HCT116 (cell line): ENCODE measurements around the gene ZDHHC14. TPM values are rescaled to one million over a fixed set of nuclear protein-coding genes. Genes with fewer than 3 reads are reported as not detected.

Experiments used
- ATAC-seq: fragments of 200-7000 bp; cut with Tn5 transposase; 2 replicates; pipeline ENCODE4 v1.9.1; 2020; ENCODE audit warnings: mild to moderate bottlenecking, moderate library complexity
- BruUV-seq: library from RNA; stranded (reverse); fragments of 400-500 nt; replicated peaks from 2 replicates; lab custom pipeline; 2021; lab: Mats Ljungman, UMichigan
- CTCF ChIA-PET: fragments of 300-600 bp; sonication (Branson Sonifier 250); formaldehyde crosslinking; loops from one replicate; lab custom pipeline; 2021; ENCODE audit warnings: antibody characterized with exemption; lab: Charles Lee
- POLR2A ChIA-PET: fragments of 300-600, 350-600 bp; sonication (Branson Sonifier 250); formaldehyde crosslinking; loops from one replicate; lab custom pipeline; 2021; ENCODE audit warnings: antibody characterized with exemption; lab: Charles Lee
- RAD21 ChIA-PET, 2 experiments: fragments of 300-600 bp; sonication (Branson Sonifier 250); formaldehyde crosslinking; loops; one replicate each; lab custom pipeline; 2023; ENCODE audit warnings: low total read pairs in 2 of 2; ENCODE audit not compliant: uncharacterized antibody in 2 of 2, unreplicated experiment in 2 of 2, low non-redundant PET in 1 of 2; lab: Charles Lee
- DNase-seq: peaks from one replicate; pipeline ENCODE4 v3.0.0-alpha.2; 2010; ENCODE audit warnings: low read depth, low spot score
- H2AFZ ChIP-seq: fragments of 200-600 bp; shearing (Covaris generic), sonication (generic); 2 replicates; pipeline ENCODE4 v1.6.1; 2017; ENCODE audit warnings: low read depth, mixed run types, mixed read lengths, antibody characterized with exemption, low read length; ENCODE audit not compliant: poor library complexity, severe bottlenecking
- H3K27ac ChIP-seq: 2 replicates; pipeline ENCODE4 v1.5.1; 2012; ENCODE audit warnings: low read depth, low read length
- H3K27me3 ChIP-seq: fragments of 200-600 bp; sonication (generic); 2 replicates; pipeline ENCODE4 v1.6.1; 2016; ENCODE audit warnings: mixed run types, low read length, mixed read lengths; ENCODE audit not compliant: insufficient read depth
- H3K36me3 ChIP-seq, 2 experiments: fragments of 200-500 bp in 1 of 2; fragments of 200-600 bp in 1 of 2; sonication (Bioruptor generic) in 1 of 2; sonication (generic) in 1 of 2; 2 replicates each; pipeline versions ENCODE4 v1.5.1 to v1.6.1; 2014 to 2016; ENCODE audit warnings: low read length in 2 of 2, inconsistent platforms in 1 of 2, mixed read lengths in 1 of 2, mixed run types in 1 of 2; ENCODE audit not compliant: insufficient read depth in 2 of 2, control insufficient read depth in 1 of 2
- H3K4me1 ChIP-seq, 2 experiments: fragments of 200-600 bp in 1 of 2; sonication (generic) in 1 of 2; 2 replicates each; pipeline versions ENCODE4 v1.5.1 to v1.6.1; 2012 to 2017; ENCODE audit warnings: low read length in 2 of 2, inconsistent platforms in 1 of 2, mild to moderate bottlenecking in 1 of 2, mixed read lengths in 1 of 2, mixed run types in 1 of 2, moderate library complexity in 1 of 2; ENCODE audit not compliant: insufficient read depth in 2 of 2, control insufficient read depth in 1 of 2
- H3K4me2 ChIP-seq: fragments of 200-600 bp; sonication (generic); 2 replicates; pipeline ENCODE4 v1.6.1; 2017; ENCODE audit warnings: mixed run types, low read length, mixed read lengths
- H3K4me3 ChIP-seq, 2 experiments: fragments of 200-600 bp in 1 of 2; sonication (generic) in 1 of 2; replicated peaks in 1 of 2; 2 replicates each; pipeline ENCODE4 v1.5.1; 2011 to 2016; ENCODE audit warnings: low read length in 2 of 2, control low read depth in 1 of 2, low read depth in 1 of 2, mild to moderate bottlenecking in 1 of 2, mixed read lengths in 1 of 2, mixed run types in 1 of 2
- H3K79me2 ChIP-seq: fragments of 200-600 bp; sonication (generic); 2 replicates; pipeline ENCODE4 v1.6.1; 2017; ENCODE audit warnings: mild to moderate bottlenecking, mixed run types, low read length, moderate library complexity, mixed read lengths; ENCODE audit not compliant: insufficient read depth
- H3K9ac ChIP-seq: fragments of 200-600 bp; sonication (generic); 2 replicates; pipeline ENCODE4 v1.6.1; 2016; ENCODE audit warnings: low read length, mixed read lengths
- H3K9me2 ChIP-seq: fragments of 200-600 bp; sonication (generic), shearing (Covaris generic); 2 replicates; pipeline ENCODE4 v1.6.1; 2017; ENCODE audit warnings: mixed run types, mild to moderate bottlenecking, moderate library complexity; ENCODE audit not compliant: insufficient read depth
- H3K9me3 ChIP-seq, 2 experiments: fragments of 200-500 bp in 1 of 2; fragments of 200-600 bp in 1 of 2; sonication (Bioruptor generic) in 1 of 2; sonication (generic) in 1 of 2; 2 replicates each; pipeline ENCODE4 v1.6.1; 2014 to 2017; ENCODE audit warnings: low read length in 2 of 2, mixed read lengths in 2 of 2, inconsistent platforms in 1 of 2, low read depth in 1 of 2, mild to moderate bottlenecking in 1 of 2, mixed run types in 1 of 2, moderate library complexity in 1 of 2; ENCODE audit not compliant: control insufficient read depth in 1 of 2, insufficient read depth in 1 of 2
- H4K20me1 ChIP-seq: fragments of 200-600 bp; sonication (generic), shearing (Covaris generic); 2 replicates; pipeline ENCODE4 v1.6.1; 2017; ENCODE audit warnings: mixed run types, mild to moderate bottlenecking, moderate library complexity; ENCODE audit not compliant: insufficient read depth
- ATF3 ChIP-seq: IDR thresholded peaks from 2 replicates; pipeline ENCODE4 v1.6.1; 2012
- CEBPB ChIP-seq: IDR thresholded peaks from 2 replicates; pipeline ENCODE4 v1.6.1; 2012; ENCODE audit warnings: low read depth
- CTCF ChIP-seq, 3 experiments: fragments of 200-600 bp in 1 of 3; sonication (generic) in 1 of 3; IDR thresholded peaks in 2 of 3; conservative IDR thresholded peaks in 1 of 3; 2 replicates each; pipeline ENCODE4 v1.5.1; 2012 to 2017; ENCODE audit warnings: low read depth in 2 of 3, low read length in 2 of 3, antibody characterized with exemption in 1 of 3, borderline replicate concordance in 1 of 3, control low read depth in 1 of 3, mild to moderate bottlenecking in 1 of 3, mixed read lengths in 1 of 3, mixed run types in 1 of 3, moderate library complexity in 1 of 3; ENCODE audit not compliant: insufficient read depth in 1 of 3
- EGR1 ChIP-seq: IDR thresholded peaks from 2 replicates; pipeline ENCODE4 v1.6.1; 2012; ENCODE audit warnings: low read depth
- EZH2 ChIP-seq: fragments of 200-600 bp; sonication (generic); IDR thresholded peaks from 2 replicates; pipeline ENCODE4 v1.6.1; 2017; ENCODE audit warnings: antibody characterized with exemption, mixed run types
- FOSL1 ChIP-seq: IDR thresholded peaks from 2 replicates; pipeline ENCODE4 v1.6.1; 2012; ENCODE audit warnings: low read depth
- JUND ChIP-seq: IDR thresholded peaks from 2 replicates; pipeline ENCODE4 v1.6.1; 2012
- POLR2AphosphoS5 ChIP-seq: IDR thresholded peaks from 2 replicates; pipeline ENCODE4 v1.6.1; 2011; ENCODE audit warnings: mild to moderate bottlenecking, low read depth, low read length, moderate library complexity
- RAD21 ChIP-seq: IDR thresholded peaks from 2 replicates; pipeline ENCODE4 v1.6.1; 2012; ENCODE audit warnings: low read depth, mild to moderate bottlenecking
- REST ChIP-seq: IDR thresholded peaks from 2 replicates; pipeline ENCODE4 v1.6.1; 2012; ENCODE audit warnings: low read depth
- SP1 ChIP-seq: IDR thresholded peaks from 2 replicates; pipeline ENCODE4 v1.6.1; 2012; ENCODE audit warnings: low read depth
- SRF ChIP-seq: IDR thresholded peaks from 2 replicates; pipeline ENCODE4 v1.6.1; 2012; ENCODE audit warnings: low read depth
- TCF7L2 ChIP-seq: IDR thresholded peaks from 2 replicates; pipeline ENCODE4 v1.7.0; 2011; ENCODE audit warnings: borderline replicate concordance, inconsistent platforms; ENCODE audit not compliant: insufficient read depth, insufficient read length; ENCODE audit errors: extremely low read depth
- YY1 ChIP-seq: IDR thresholded peaks from 2 replicates; pipeline ENCODE4 v1.6.1; 2011; ENCODE audit warnings: low read length, low read depth, moderate library complexity, mild to moderate bottlenecking; ENCODE audit not compliant: insufficient replicate concordance; ENCODE audit errors: extremely low read depth
- ZBTB33 ChIP-seq: IDR thresholded peaks from 2 replicates; pipeline ENCODE4 v1.6.1; 2011; ENCODE audit warnings: mild to moderate bottlenecking, low read length, moderate library complexity; ENCODE audit not compliant: insufficient replicate concordance; ENCODE audit errors: extremely low read depth
- ZFX ChIP-seq: fragments of 450-650 bp; IDR thresholded peaks from 2 replicates; pipeline ENCODE4 v1.6.1; 2017
- intact Hi-C: fragments of 100-400 bp; cut with micrococcal nuclease; formaldehyde crosslinking; loops from 2 replicates; pipeline ENCODE4 v1.10.0; 2022
- total RNA-seq: library from RNA; stranded (reverse); gene quantifications from one replicate; pipeline ENCODE4 v1.2.1, GENCODE V29; 2021; ENCODE audit not compliant: unreplicated experiment

Gene ZDHHC14
- total RNA-seq, 1 experiment from 2014 or later = 5.3 TPM

- Histone ChIP-seq H4K20me1 (no peaks in the 10 kb centered on the region), H3K27me3 (no peaks in the 10 kb centered on the region), H2AFZ (no peak overlapping the region), H3K9ac (no peak overlapping the region), H3K36me3 (no peaks in the 10 kb centered on the region), H3K4me2 (no peak overlapping the region), H3K9me2 (no peaks in the 10 kb centered on the region), H3K9me3 (no peaks in the 10 kb centered on the region), H3K79me2 (no peaks in the 10 kb centered on the region), H3K4me1 (peaks cover 7 to 9% of the 10 kb centered on the region in 2 experiments; a peak in 3 of 4 replicates), H3K27ac (no peak overlapping the region), H3K4me3 (no peak overlapping the region)
- ChIA-PET RAD21 (no interaction called here), POLR2A (no interaction called here), CTCF (no interaction called here)
- no TSS peak for BruUV-seq
- intact Hi-C loops = loop anchor here (10.0 kb wide), 2 partner anchors 300 to 430 kb away; no protein-coding TSS in a partner anchor
- DNase-seq = no peak
- no peak for ATAC-seq
- no peak for TF ChIP-seq TCF7L2
- no peak for TF ChIP-seq EZH2
- TF ChIP-seq SRF = no peak
- TF ChIP-seq FOSL1 = no peak
- no peak for TF ChIP-seq REST
- no peak for TF ChIP-seq CTCF (IDR thresholded peaks at IDR 0.05 in 2 of 3, conservative IDR thresholded peaks at IDR 0.05 in 1 of 3; ENCODE audit: borderline replicate concordance in 1 of 3, insufficient read depth in 1 of 3, low read depth in 2 of 3, low read length in 2 of 3)
- no peak for TF ChIP-seq SP1
- TF ChIP-seq RAD21 = no peak
- no peak for TF ChIP-seq POLR2AphosphoS5
- TF ChIP-seq ZFX = no peak
- TF ChIP-seq EGR1 = no peak
- TF ChIP-seq ZBTB33 = no peak
- no peak for TF ChIP-seq JUND
- no peak for TF ChIP-seq ATF3
- no peak for TF ChIP-seq CEBPB
- no peak for TF ChIP-seq YY1
- TF ChIP-seq, all 23 proteins: peak for 0
These were observed 264.3 kb downstream of the ZDHHC14 start for GRCh38 chr6:157645201-157645795.
